ENCODE measurements around the gene INTS6. TPM values are rescaled to one million over a fixed set of nuclear protein-coding genes. Genes with fewer than 3 reads are reported as not detected.

INTS6 gene
- total RNA-seq: 23.5 TPM
- long read RNA-seq, transcript INTS6-201 (18 exons, 3,662 nt): major isoform, 35 of 58 reads
- long read RNA-seq, partial matches to known transcripts: 18 of 58 reads
- long read RNA-seq, other reads (novel, unspliced or antisense): 3 of 58 reads

- DNase-seq (peak; percentile 99), ATAC-seq (peak; percentile 90)
- intact Hi-C loops (cut with micrococcal nuclease): loop anchor here (10.0 kb wide), 1 partner anchor 132 kb away; the partner anchor contains the start of gene WDFY2
These were observed at the start of gene INTS6 for GRCh38 chr13:51452361-51453206. TSS of gene INTS6 (minus strand) at chr13:51453036. CDS start at chr13:51452525, 511 bp downstream.

- no peak for DNase-seq
- intact Hi-C loops (cut with micrococcal nuclease): no loop called here
- ATAC-seq: no peak
These were observed 49.4 kb upstream of the INTS6 start for GRCh38 chr13:51502153-51502651.

GRCh38 chr13:51501592-51502152, 48.8 kb upstream of the INTS6 start:
- DNase-seq: no peak
- intact Hi-C loops (cut with micrococcal nuclease): no loop called here
- ATAC-seq: no peak

- intact Hi-C loops (cut with micrococcal nuclease): no loop called here
- DNase-seq (no peak), ATAC-seq (no peak)
These were observed 48.3 kb upstream of the INTS6 start for GRCh38 chr13:51501096-51501495.

DNA sequence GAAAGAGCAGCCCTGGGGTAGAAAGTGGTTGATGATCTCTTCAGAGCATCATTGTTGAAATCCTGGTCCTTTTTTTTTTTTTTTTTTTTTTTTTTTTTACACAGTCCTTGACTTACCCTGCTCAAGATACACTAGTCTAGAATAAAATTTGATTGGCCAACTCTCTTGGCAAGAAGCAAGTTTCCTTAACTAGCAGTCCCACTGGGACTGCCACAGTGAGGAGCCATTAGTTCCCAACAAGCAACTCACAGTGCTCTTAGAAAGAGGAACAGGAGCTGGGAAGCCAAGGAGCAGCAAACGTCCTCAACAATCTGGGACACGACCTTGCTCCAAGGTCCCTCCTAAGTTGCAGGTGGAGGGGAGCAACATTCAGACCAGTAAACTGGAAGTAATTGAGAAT, 47.9 kb upstream of the INTS6 start:
- ATAC-seq: peak; percentile 46
- intact Hi-C loops (cut with micrococcal nuclease): no loop called here

GRCh38 chr13:51499841-51500240, 47.0 kb upstream of the INTS6 start:
- ATAC-seq (no peak), DNase-seq (no peak)
- intact Hi-C loops (cut with micrococcal nuclease): no loop called here

More for the DNA sequence above, 47.9 kb upstream of the INTS6 start:
- no peak for DNase-seq

DNA sequence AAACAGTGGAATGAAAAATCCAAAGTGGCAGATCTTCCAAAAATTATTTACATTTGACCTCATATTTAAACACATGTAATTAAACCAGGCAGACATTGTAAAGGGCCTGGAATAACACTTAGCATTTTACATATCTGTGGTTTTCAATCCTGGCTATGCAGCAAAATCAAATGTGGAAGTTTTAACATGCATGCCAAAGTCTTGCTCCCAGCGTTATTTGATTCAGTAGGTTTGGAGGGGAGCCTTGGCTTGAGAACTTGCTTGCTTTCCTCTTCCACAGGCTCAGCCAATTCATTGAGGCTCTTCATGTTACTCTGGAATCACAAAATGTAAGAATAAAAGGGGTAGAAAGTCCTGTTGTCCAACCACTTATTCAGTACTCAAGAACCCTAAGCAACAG, 42.5 kb upstream of the INTS6 start:
- intact Hi-C loops (cut with micrococcal nuclease): no loop called here
- ATAC-seq: no peak

DNA sequence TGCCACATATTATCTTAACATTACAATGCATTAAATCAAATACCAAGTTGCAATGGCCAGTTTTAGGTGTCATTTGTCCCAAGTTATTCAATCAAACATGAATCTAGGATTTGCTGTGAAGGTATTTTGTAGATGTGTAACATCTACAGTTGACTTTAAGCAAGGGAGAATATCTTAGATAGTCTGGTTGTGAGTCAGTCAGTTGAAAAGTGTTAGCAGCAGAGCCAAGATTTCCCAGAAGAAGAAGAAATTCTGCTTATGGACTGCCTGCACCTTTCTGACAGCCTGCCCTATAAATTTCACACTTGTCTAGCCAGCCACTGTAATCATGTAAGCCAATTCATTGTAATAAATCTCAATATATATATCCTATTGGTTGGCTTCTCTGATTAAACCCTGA, 41.3 kb upstream of the INTS6 start:
- intact Hi-C loops (cut with micrococcal nuclease): no loop called here
- ATAC-seq: no peak
- DNase-seq: no peak

More for the DNA sequence above, 42.5 kb upstream of the INTS6 start:
- no peak for DNase-seq

GRCh38 chr13:51488212-51488611, 35.4 kb upstream of the INTS6 start:
- no peak for DNase-seq
- ATAC-seq: no peak
- intact Hi-C loops (cut with micrococcal nuclease): no loop called here

- ATAC-seq: no peak
- intact Hi-C loops (cut with micrococcal nuclease): no loop called here
- DNase-seq: no peak
These were observed 28.8 kb upstream of the INTS6 start for GRCh38 chr13:51481656-51482055.

GRCh38 chr13:51479199-51479523, 26.3 kb upstream of the INTS6 start:
- DNase-seq (no peak), ATAC-seq (no peak)
- intact Hi-C loops (cut with micrococcal nuclease): no loop called here

DNA sequence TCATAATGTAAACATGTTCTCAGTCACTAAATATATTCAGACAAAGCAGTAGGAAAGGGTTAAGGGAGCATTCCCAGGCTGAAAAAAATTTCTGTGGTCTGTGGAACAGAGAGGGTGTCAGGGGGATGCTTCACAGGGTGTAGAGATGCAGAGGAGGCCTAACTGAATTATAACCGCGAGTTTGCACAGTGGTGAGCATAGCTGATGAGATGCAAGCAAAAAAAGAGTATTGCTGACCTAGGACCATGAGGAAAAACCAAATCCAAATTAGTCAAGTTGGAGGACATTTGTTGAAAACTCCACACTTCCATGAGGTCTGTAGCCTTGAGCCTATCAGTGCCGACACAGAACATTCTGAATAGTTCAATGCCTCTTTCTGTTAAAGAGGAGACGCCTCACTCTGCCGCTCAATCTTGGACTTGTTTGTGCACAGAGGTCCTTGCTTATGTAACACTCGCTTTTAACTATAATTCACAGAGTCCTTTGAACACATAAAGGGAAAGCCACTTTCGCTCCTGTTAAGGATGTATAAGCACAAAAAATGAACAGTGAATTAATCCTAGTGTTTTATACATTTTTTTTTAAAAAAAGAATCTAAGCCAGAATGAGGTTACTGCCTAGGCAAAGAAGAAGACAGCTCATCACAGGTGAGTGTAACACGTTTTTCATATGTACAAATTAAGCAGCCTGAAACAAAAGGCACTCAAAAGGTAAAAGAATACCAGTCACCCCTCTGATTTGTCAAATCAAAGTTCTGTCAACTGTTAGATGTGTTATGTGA, 25.8 kb upstream of the INTS6 start:
- DNase-seq: no peak
- intact Hi-C loops (cut with micrococcal nuclease): no loop called here
- no peak for ATAC-seq

DNA sequence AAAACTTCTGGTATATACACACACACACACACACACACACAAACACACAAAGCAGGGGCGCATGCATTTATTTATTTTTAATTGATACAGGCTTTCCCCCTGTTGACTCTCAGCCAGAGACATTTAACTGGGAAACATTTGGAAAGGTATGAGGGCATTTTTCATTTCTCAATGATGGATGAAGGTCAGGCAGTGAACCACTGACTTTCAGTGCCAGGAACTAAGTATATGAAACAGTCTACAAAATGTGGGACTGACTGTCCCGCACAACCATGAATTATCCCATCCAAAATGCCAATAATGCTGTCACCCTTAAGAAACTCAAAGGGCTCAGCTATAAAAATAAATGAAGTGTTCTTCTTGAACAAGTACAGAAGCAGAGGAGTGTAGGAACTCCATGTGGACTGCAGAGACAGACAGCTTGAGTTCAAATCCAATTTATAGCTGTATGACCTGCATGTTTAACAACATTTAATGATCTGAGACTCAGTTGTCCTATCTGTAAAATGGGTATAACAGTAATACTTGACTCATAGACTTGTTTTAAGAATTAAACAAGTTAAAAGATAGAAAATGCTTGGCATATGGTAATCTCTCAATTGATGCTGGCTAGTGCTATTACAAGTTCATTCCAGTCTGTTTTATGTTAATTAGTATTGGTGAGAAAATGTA, 25.0 kb upstream of the INTS6 start:
- no peak for ATAC-seq
- DNase-seq: no peak
- intact Hi-C loops (cut with micrococcal nuclease): no loop called here

DNA sequence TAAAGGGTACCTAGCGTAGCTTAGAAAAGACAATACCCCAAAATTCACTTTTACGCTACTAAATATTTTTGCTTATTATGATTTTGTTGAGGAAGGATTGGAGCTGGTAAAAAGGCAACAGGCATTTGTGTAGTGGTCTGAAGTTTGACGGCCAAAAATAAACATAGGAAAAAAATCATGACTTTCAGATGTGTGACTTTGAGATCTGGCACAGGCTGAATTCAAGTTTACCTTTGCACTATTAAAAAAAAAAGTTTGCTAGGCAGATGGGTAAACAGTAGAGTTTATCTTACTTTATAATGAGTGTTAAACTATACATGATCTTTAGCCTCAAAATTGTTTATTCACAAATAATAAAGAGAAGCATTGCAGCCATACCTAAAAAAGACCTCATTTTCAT, 24.3 kb upstream of the INTS6 start:
- ATAC-seq: no peak

GRCh38 chr13:51475727-51476501, 23.1 kb upstream of the INTS6 start:
- no peak for ATAC-seq
- DNase-seq: no peak
- intact Hi-C loops (cut with micrococcal nuclease): no loop called here

More for the DNA sequence above, 24.3 kb upstream of the INTS6 start:
- DNase-seq: no peak
- intact Hi-C loops (cut with micrococcal nuclease): no loop called here

- no peak for DNase-seq
- no peak for ATAC-seq
- intact Hi-C loops (cut with micrococcal nuclease): no loop called here
These were observed 17.0 kb upstream of the INTS6 start for GRCh38 chr13:51469790-51470189.

DNA sequence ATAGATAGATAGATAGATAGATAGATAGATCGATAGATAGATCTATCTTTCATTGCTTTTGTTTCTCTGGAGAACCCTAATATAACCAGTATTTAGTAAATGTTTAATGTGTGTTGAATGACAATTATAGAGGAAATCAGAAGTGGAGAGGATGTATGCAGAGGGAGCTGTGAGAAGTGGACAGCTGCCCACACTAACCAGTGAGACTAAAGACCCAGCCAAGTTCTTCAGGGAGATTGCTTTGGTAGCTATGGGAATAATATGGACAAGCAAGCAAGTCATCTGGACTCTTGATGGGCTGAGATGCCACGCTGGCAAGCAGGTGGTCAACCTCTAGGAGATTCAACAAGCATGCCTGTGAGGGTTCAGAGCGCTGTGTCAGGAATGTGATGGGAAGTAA, 14.9 kb upstream of the INTS6 start:
- ATAC-seq (no peak), DNase-seq (no peak)
- intact Hi-C loops (cut with micrococcal nuclease): no loop called here

- no peak for ATAC-seq
- DNase-seq: no peak
- intact Hi-C loops (cut with micrococcal nuclease): no loop called here
These were observed 12.3 kb upstream of the INTS6 start for GRCh38 chr13:51465124-51465523.

All from left ventricle myocardium superior (tissue), 1 donor.